H9 (cell line): Measurements from ENCODE around the gene LRMDA. TPM values are rescaled to one million over a fixed set of nuclear protein-coding genes. Genes with fewer than 3 reads are reported as not detected.

Experiments used
- DNase-seq: peaks from one replicate; pipeline ENCODE4 v3.0.0-alpha.2; 2017
- H2AFZ ChIP-seq: one replicate; pipeline ENCODE4 v1.6.1; 2013; ENCODE audit warnings: mild to moderate bottlenecking, low read length, control low read depth, moderate library complexity
- H2AK5ac ChIP-seq: 2 replicates; pipeline ENCODE4 v1.6.1; 2013; ENCODE audit warnings: low read length, control low read depth, mixed read lengths; ENCODE audit not compliant: insufficient read length
- H2BK120ac ChIP-seq: one replicate; pipeline ENCODE4 v1.6.1; 2013; ENCODE audit warnings: low read depth, mild to moderate bottlenecking, low read length, control low read depth, inconsistent platforms; ENCODE audit not compliant: poor library complexity, severe bottlenecking
- H2BK12ac ChIP-seq: 2 replicates; pipeline ENCODE4 v1.6.1; 2013; ENCODE audit warnings: low read length, control low read depth, mixed read lengths, low read depth; ENCODE audit not compliant: insufficient read length
- H2BK15ac ChIP-seq: 2 replicates; pipeline ENCODE4 v1.6.1; 2013; ENCODE audit warnings: low read depth, low read length, control low read depth
- H2BK20ac ChIP-seq: one replicate; pipeline ENCODE4 v1.6.1; 2013; ENCODE audit warnings: low read depth, mild to moderate bottlenecking, low read length, control low read depth, inconsistent platforms; ENCODE audit not compliant: poor library complexity, severe bottlenecking
- H2BK5ac ChIP-seq: 2 replicates; pipeline ENCODE4 v1.6.1; 2013; ENCODE audit warnings: low read length, control low read depth, mixed read lengths; ENCODE audit not compliant: insufficient read length
- H3K14ac ChIP-seq: 2 replicates; pipeline ENCODE4 v1.6.1; 2013; ENCODE audit warnings: low read length, control low read depth; ENCODE audit not compliant: insufficient read depth
- H3K18ac ChIP-seq: 2 replicates; pipeline ENCODE4 v1.6.1; 2013; ENCODE audit warnings: low read depth, mild to moderate bottlenecking, mixed read lengths, low read length, control low read depth; ENCODE audit not compliant: insufficient read length
- H3K23ac ChIP-seq: 2 replicates; pipeline ENCODE4 v1.6.1; 2013; ENCODE audit warnings: low read length, control low read depth, mixed read lengths, low read depth; ENCODE audit not compliant: insufficient read length
- H3K23me2 ChIP-seq: 2 replicates; pipeline ENCODE4 v1.6.1; 2013; ENCODE audit warnings: low read depth, mild to moderate bottlenecking, mixed read lengths, low read length, control low read depth; ENCODE audit not compliant: insufficient read length, poor library complexity, severe bottlenecking
- H3K27ac ChIP-seq: 2 replicates; pipeline ENCODE4 v1.5.1; 2013; ENCODE audit warnings: low read length, control low read depth, mixed read lengths, low read depth; ENCODE audit not compliant: insufficient read length
- H3K27me3 ChIP-seq: 2 replicates; pipeline ENCODE4 v1.6.1; 2013; ENCODE audit warnings: low read length, control low read depth, inconsistent platforms; ENCODE audit not compliant: insufficient read depth
- H3K4ac ChIP-seq: 2 replicates; pipeline ENCODE4 v1.6.1; 2013; ENCODE audit warnings: low read depth, mild to moderate bottlenecking, control low read depth, inconsistent platforms, low read length, moderate library complexity
- H3K4me1 ChIP-seq: 2 replicates; pipeline ENCODE4 v1.6.1; 2013; ENCODE audit warnings: low read length, control low read depth, inconsistent platforms; ENCODE audit not compliant: insufficient read depth
- H3K4me2 ChIP-seq: 2 replicates; pipeline ENCODE4 v1.6.1; 2013; ENCODE audit warnings: low read length, control low read depth, mixed read lengths; ENCODE audit not compliant: insufficient read length, insufficient read depth
- H3K56ac ChIP-seq: 2 replicates; pipeline ENCODE4 v1.6.1; 2013; ENCODE audit warnings: low read depth, mild to moderate bottlenecking, mixed read lengths, low read length, control low read depth; ENCODE audit not compliant: insufficient read length
- H3K79me1 ChIP-seq: 2 replicates; pipeline ENCODE4 v1.6.1; 2013; ENCODE audit warnings: low read depth, mild to moderate bottlenecking, moderate library complexity, low read length, control low read depth, inconsistent platforms; ENCODE audit not compliant: insufficient read depth, poor library complexity, severe bottlenecking
- H3K79me2 ChIP-seq: 2 replicates; pipeline ENCODE4 v1.6.1; 2013; ENCODE audit warnings: low read length, control low read depth, inconsistent platforms; ENCODE audit not compliant: insufficient read depth
- H3K9ac ChIP-seq: 2 replicates; pipeline ENCODE4 v1.6.1; 2013; ENCODE audit warnings: low read length, control low read depth, mixed read lengths; ENCODE audit not compliant: insufficient read length; ENCODE audit errors: extremely low read depth
- H3K9me3 ChIP-seq: one replicate; pipeline ENCODE4 v1.6.1; 2013; ENCODE audit warnings: low read depth, low read length, inconsistent platforms; ENCODE audit not compliant: control insufficient read depth
- H3T11ph ChIP-seq: one replicate; pipeline ENCODE4 v1.6.1; 2013; ENCODE audit warnings: mild to moderate bottlenecking, low read length, control low read depth, inconsistent platforms
- H4K20me1 ChIP-seq: one replicate; pipeline ENCODE4 v1.6.1; 2013; ENCODE audit not compliant: control insufficient read depth, insufficient read length, insufficient read depth
- H4K5ac ChIP-seq: 2 replicates; pipeline ENCODE4 v1.6.1; 2013; ENCODE audit warnings: low read depth, mild to moderate bottlenecking, mixed read lengths, low read length, control low read depth; ENCODE audit not compliant: insufficient read length
- H4K8ac ChIP-seq: replicated peaks from 2 replicates; pipeline ENCODE4 v1.6.1; 2013; ENCODE audit warnings: low read length, control low read depth, mixed read lengths, low read depth; ENCODE audit not compliant: insufficient read length
- H4K91ac ChIP-seq: 2 replicates; pipeline ENCODE4 v1.6.1; 2013; ENCODE audit warnings: low read depth, mild to moderate bottlenecking, moderate library complexity, mixed read lengths, low read length, control low read depth; ENCODE audit not compliant: insufficient read length
- H3K27ac Mint-ChIP-seq, 3 experiments: 2 replicates in 2 of 3; 3 replicates in 1 of 3; pipeline ENCODE4 v1.8.0; 2020 to 2021; ENCODE audit warnings: mixed read lengths in 3 of 3, mild to moderate bottlenecking in 1 of 3, moderate library complexity in 1 of 3
- H3K27me3 Mint-ChIP-seq: 2 replicates; pipeline ENCODE4 v1.8.0; 2021; ENCODE audit warnings: low read depth, mild to moderate bottlenecking, moderate library complexity, mixed read lengths
- H3K36me3 Mint-ChIP-seq, 3 experiments: 2 replicates in 2 of 3; 3 replicates in 1 of 3; pipeline ENCODE4 v1.8.0; 2020 to 2021; ENCODE audit warnings: low read depth in 3 of 3, mixed read lengths in 3 of 3; ENCODE audit not compliant: insufficient read depth in 1 of 3
- H3K4me1 Mint-ChIP-seq, 2 experiments: 2 replicates each; pipeline ENCODE4 v1.8.0; 2020; ENCODE audit warnings: mixed read lengths in 2 of 2
- H3K4me3 Mint-ChIP-seq, 2 experiments: 2 replicates in 1 of 2; 3 replicates in 1 of 2; pipeline ENCODE4 v1.8.0; 2020 to 2021; ENCODE audit warnings: mild to moderate bottlenecking in 2 of 2, mixed read lengths in 2 of 2, moderate library complexity in 1 of 2
- H3K9me3 Mint-ChIP-seq, 2 experiments: 2 replicates in 1 of 2; 3 replicates in 1 of 2; pipeline ENCODE4 v1.8.0; 2020; ENCODE audit warnings: mild to moderate bottlenecking in 2 of 2, mixed read lengths in 2 of 2, moderate library complexity in 1 of 2
- WGBS: extraction: QIAGEN DNeasy Blood & Tissue Kit; methylation state at CpG from one replicate; pipeline ENCODE4 v1.1.7; 2013; ENCODE audit warnings: missing lambda C conversion rate, low lambda C conversion rate, mixed read lengths; ENCODE audit not compliant: insufficient read length; ENCODE audit errors: extremely low coverage; 5-methylcytosine and 5-hydroxymethylcytosine counted together
- total RNA-seq: library from RNA; stranded (reverse); gene quantifications from 2 replicates; pipeline ENCODE4 v1.2.1, GENCODE V29; 2021
- TF ChIP-seq, protein P1 (sequence below): fragments of 200-600 bp; sonication (generic); conservative IDR thresholded peaks from 3 replicates; pipeline ENCODE4 v1.8.0; 2021; ENCODE audit warnings: antibody characterized with exemption, mild to moderate bottlenecking

LRMDA gene
- total RNA-seq, 1 experiment from 2014 or later, result 1.8 TPM

DNA sequence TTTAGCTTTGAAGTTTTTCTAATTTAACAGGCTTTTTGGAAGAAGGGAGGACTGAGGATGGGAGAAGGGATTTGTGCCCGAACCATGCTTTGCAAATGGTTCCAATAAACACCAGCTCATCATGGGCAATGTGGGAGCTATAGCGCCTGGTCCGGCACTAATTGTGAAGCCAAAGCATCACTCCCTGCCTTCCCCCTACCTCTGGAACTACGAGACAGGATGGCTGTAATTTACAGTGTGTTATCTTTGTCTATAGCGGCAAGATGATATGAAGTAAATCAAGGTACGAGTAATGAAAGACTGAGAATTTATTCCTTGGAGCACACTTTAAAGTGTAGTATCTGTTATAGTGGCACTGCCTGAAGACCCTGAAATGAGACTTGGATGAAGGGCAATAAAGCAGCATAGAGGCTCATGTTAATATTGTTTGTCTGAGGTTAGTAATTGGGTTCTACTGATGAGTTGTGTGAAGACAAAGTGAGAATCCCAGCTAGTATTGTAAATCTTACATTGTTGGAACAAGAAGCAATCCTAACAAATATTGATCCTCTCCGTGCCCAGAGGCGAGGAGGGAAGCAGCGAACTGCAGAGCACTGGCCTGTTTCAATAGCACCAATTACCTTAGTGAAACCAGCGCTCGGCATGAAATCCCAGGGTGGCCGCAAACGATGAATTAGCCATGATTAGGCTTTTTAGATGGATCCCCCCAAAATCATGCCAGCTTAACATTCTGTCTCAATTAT, 507.1 kb downstream of the LRMDA start:
- no peaks in the 10 kb centered on the region for H3K9me3 ChIP-seq
- H3K56ac ChIP-seq, result no peak overlapping the region
- H2AFZ ChIP-seq, result no peak overlapping the region
- no peaks in the 10 kb centered on the region; the same call in 1 of the 2 replicates for H3K4me1 ChIP-seq
- H3K9ac ChIP-seq, result no peak overlapping the region
- no peak overlapping the region for H3K27ac Mint-ChIP-seq
- H2BK15ac ChIP-seq, result no peak overlapping the region
- no peak overlapping the region for H3K27ac ChIP-seq
- no peaks in the 10 kb centered on the region for H3K23me2 ChIP-seq
- no CpG with 5 or more reads among the region's 13 CpGs for WGBS
- H4K5ac ChIP-seq, result no peak overlapping the region
- H3K4me2 ChIP-seq, result no peak overlapping the region
- H3K9me3 Mint-ChIP-seq, result no peaks in the 10 kb centered on the region
- H3K27me3 Mint-ChIP-seq, result peaks cover 4% of the 10 kb centered on the region; the same call in 1 of the 2 replicates
- 0 out of 2 replicates have a peak, but pooled peaks cover under 1% of the 10 kb centered on the region for H3K79me2 ChIP-seq
- no peaks in the 10 kb centered on the region for H4K20me1 ChIP-seq
- H4K8ac ChIP-seq, result no peak overlapping the region
- no peak overlapping the region for H3K4me3 Mint-ChIP-seq
- H3K18ac ChIP-seq, result no peak overlapping the region
- no peak overlapping the region for H2BK5ac ChIP-seq
- no peak overlapping the region for H2AK5ac ChIP-seq
- DNase-seq, result no peak
- H2BK120ac ChIP-seq, result no peak overlapping the region
- H3K36me3 Mint-ChIP-seq, result no peaks in the 10 kb centered on the region
- H3K14ac ChIP-seq, result no peak overlapping the region
- peaks cover 2 to 5% of the 10 kb centered on the region in 2 experiments; a peak in 3 of 4 replicates for H3K4me1 Mint-ChIP-seq
- H3K4ac ChIP-seq, result no peak overlapping the region
- no peak overlapping the region for H2BK20ac ChIP-seq
- no peaks in the 10 kb centered on the region for H3K27me3 ChIP-seq
- H3K79me1 ChIP-seq, result no peaks in the 10 kb centered on the region
- TF ChIP-seq, protein P1, sequence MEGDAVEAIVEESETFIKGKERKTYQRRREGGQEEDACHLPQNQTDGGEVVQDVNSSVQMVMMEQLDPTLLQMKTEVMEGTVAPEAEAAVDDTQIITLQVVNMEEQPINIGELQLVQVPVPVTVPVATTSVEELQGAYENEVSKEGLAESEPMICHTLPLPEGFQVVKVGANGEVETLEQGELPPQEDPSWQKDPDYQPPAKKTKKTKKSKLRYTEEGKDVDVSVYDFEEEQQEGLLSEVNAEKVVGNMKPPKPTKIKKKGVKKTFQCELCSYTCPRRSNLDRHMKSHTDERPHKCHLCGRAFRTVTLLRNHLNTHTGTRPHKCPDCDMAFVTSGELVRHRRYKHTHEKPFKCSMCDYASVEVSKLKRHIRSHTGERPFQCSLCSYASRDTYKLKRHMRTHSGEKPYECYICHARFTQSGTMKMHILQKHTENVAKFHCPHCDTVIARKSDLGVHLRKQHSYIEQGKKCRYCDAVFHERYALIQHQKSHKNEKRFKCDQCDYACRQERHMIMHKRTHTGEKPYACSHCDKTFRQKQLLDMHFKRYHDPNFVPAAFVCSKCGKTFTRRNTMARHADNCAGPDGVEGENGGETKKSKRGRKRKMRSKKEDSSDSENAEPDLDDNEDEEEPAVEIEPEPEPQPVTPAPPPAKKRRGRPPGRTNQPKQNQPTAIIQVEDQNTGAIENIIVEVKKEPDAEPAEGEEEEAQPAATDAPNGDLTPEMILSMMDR, result no peak
- no peak overlapping the region for H2BK12ac ChIP-seq
- H4K91ac ChIP-seq, result no peak overlapping the region
- H3T11ph ChIP-seq, result no peak overlapping the region
- H3K23ac ChIP-seq, result no peak overlapping the region
